Hepatocyte (in vitro differentiated cells): Measurements from ENCODE around the gene COA1. TPM values are rescaled to one million over a fixed set of nuclear protein-coding genes. Genes with fewer than 3 reads are reported as not detected.
"Not testable (repeated sequence)": the region's sequence is repeated elsewhere in the genome, so short reads cannot be mapped to it uniquely, and the experiment has no call there.

Experiments
- DNase-seq: peaks from one replicate; pipeline ENCODE4 v3.0.0-alpha.2; 2016; ENCODE audit warnings: low spot score
- H2AFZ ChIP-seq: fragments of 200-600 bp; sonication (generic); 2 replicates; pipeline ENCODE4 v1.6.0; 2016; ENCODE audit warnings: antibody characterized with exemption, mild to moderate bottlenecking
- H3K27ac ChIP-seq: fragments of 200-600 bp; sonication (generic); 2 replicates; pipeline ENCODE4 v1.5.1; 2016; ENCODE audit warnings: mild to moderate bottlenecking
- H3K27me3 ChIP-seq: fragments of 200-600 bp; sonication (generic); 2 replicates; pipeline ENCODE4 v1.6.1; 2016
- H3K36me3 ChIP-seq: fragments of 200-600 bp; sonication (generic); replicated peaks from 2 replicates; pipeline ENCODE4 v1.5.1; 2016; ENCODE audit warnings: low read depth; ENCODE audit not compliant: insufficient read depth
- H3K4me1 ChIP-seq: fragments of 200-600 bp; sonication (generic); 2 replicates; pipeline ENCODE4 v1.5.1; 2016; ENCODE audit warnings: mild to moderate bottlenecking, moderate library complexity; ENCODE audit not compliant: insufficient read depth
- H3K4me2 ChIP-seq: fragments of 200-600 bp; sonication (generic); 2 replicates; pipeline ENCODE4 v1.6.0; 2016
- H3K4me3 ChIP-seq: fragments of 200-600 bp; sonication (generic); 2 replicates; pipeline ENCODE4 v1.5.1; 2016; ENCODE audit warnings: mild to moderate bottlenecking
- H3K79me2 ChIP-seq: fragments of 200-600 bp; sonication (generic); 2 replicates; pipeline ENCODE4 v1.6.0; 2017; ENCODE audit warnings: mild to moderate bottlenecking
- H3K9me2 ChIP-seq: fragments of 200-600 bp; sonication (generic); replicated peaks from 2 replicates; pipeline ENCODE4 v1.6.0; 2017; ENCODE audit warnings: mild to moderate bottlenecking; ENCODE audit not compliant: insufficient read depth
- H3K9me3 ChIP-seq: fragments of 200-600 bp; sonication (generic); 2 replicates; pipeline ENCODE4 v1.5.1; 2016; ENCODE audit warnings: low read depth, mild to moderate bottlenecking
- H4K20me1 ChIP-seq: fragments of 200-600 bp; sonication (generic); 2 replicates; pipeline ENCODE4 v1.6.0; 2016; ENCODE audit warnings: mild to moderate bottlenecking; ENCODE audit not compliant: insufficient read depth, poor library complexity, severe bottlenecking
- EZH2 ChIP-seq: fragments of 200-600 bp; sonication (generic); IDR thresholded peaks from 2 replicates; pipeline ENCODE4 v1.6.1; 2016; ENCODE audit warnings: antibody characterized with exemption, mild to moderate bottlenecking, borderline replicate concordance
- EZH2phosphoT487 ChIP-seq: fragments of 200-600 bp; sonication (generic); IDR thresholded peaks from one replicate; pipeline ENCODE4 v1.6.1; 2018; ENCODE audit warnings: antibody characterized with exemption, mild to moderate bottlenecking, low read depth, moderate library complexity; ENCODE audit not compliant: unreplicated experiment, severe bottlenecking
- WGBS: methylation state at CpG from one replicate; pipeline ENCODE4 v1.1.6; 2016; ENCODE audit warnings: low lambda C conversion rate; ENCODE audit errors: missing lambda C conversion rate; 5-methylcytosine and 5-hydroxymethylcytosine counted together
- polyA plus RNA-seq: library from polyadenylated mRNA; unstranded; fragments of >200 nt; fragmentation: Nextera tagmentation; extraction: Ambion mirVana; gene quantifications from 2 replicates; pipeline ENCODE4 v1.2.1, GENCODE V29; 2016
- total RNA-seq: library from RNA; depleted of rRNA; stranded (reverse); fragments of >200 nt; gene quantifications from 2 replicates; pipeline ENCODE4 v1.2.3, GENCODE V29; 2014
- TF ChIP-seq, protein P1 (sequence below): fragments of 200-600 bp; sonication (generic); IDR thresholded peaks from 2 replicates; pipeline ENCODE4 v1.5.1; 2016; ENCODE audit warnings: antibody characterized with exemption, mild to moderate bottlenecking; ENCODE audit not compliant: poor library complexity

The COA1 gene, protein sequence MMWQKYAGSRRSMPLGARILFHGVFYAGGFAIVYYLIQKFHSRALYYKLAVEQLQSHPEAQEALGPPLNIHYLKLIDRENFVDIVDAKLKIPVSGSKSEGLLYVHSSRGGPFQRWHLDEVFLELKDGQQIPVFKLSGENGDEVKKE
- 55.2 and 60.5 TPM in 2 replicates for total RNA-seq
- 50.5 and 52.1 TPM in 2 replicates for polyA plus RNA-seq

DNA sequence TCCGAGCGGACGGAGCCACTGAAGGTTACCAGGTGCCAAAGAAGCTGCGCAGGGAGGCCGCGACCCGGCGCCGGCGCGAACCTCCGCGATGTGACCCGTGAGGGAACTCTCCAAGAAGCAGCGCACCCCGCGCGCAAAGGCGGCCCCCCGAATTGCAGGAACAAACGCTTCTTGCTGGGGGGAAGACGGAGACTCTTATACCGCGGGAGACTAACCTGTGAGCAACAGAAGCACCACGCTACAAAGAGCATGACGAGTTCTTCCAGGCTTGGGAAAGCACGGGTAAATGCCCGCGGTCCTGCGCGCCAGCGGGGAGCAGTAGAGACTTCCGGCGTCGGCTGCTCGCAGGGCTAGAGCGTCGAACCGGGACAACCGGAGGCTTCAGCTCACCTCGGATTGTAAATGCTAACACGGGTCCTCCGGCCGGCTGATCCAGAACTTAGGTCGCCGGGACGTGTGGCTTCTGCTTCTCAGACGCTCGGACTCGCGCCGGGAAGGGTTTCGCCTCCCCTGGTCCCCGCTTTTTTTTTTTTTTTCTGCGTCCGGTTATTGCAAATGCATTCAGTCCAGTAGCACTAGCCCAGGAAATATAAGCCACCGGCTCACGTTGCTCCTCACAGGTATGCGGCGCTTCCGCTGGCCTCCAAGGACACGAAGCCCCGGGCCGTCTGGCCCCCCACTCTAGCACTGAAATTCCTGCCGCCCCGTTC, at the start of gene COA1:
COA1 (minus strand) TSS at position 310 of the 710 bp plus-strand sequence. CDS start 80,909 bp downstream, outside the sequence.
- WGBS, result 1% methylated on average over 63 of the region's 66 CpGs
- peak within 1 kb of the TSS; percentile 78 for H3K4me2 ChIP-seq
- DNase-seq, result peak; percentile 93
- peak within 1 kb of the TSS; percentile 92 for H2AFZ ChIP-seq
- H3K4me3 ChIP-seq, result peak within 1 kb of the TSS; percentile 80
- H3K27me3 ChIP-seq, result no peaks in the 10 kb centered on the region
- H3K36me3 ChIP-seq, result no peaks in the 10 kb centered on the region
- TF ChIP-seq, protein P1, sequence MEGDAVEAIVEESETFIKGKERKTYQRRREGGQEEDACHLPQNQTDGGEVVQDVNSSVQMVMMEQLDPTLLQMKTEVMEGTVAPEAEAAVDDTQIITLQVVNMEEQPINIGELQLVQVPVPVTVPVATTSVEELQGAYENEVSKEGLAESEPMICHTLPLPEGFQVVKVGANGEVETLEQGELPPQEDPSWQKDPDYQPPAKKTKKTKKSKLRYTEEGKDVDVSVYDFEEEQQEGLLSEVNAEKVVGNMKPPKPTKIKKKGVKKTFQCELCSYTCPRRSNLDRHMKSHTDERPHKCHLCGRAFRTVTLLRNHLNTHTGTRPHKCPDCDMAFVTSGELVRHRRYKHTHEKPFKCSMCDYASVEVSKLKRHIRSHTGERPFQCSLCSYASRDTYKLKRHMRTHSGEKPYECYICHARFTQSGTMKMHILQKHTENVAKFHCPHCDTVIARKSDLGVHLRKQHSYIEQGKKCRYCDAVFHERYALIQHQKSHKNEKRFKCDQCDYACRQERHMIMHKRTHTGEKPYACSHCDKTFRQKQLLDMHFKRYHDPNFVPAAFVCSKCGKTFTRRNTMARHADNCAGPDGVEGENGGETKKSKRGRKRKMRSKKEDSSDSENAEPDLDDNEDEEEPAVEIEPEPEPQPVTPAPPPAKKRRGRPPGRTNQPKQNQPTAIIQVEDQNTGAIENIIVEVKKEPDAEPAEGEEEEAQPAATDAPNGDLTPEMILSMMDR, result peak; percentile 7
- TF ChIP-seq EZH2 (no peak), EZH2phosphoT487 (no peak)
- H3K79me2 ChIP-seq, result peaks cover 52% of the 10 kb centered on the region
- peaks cover 18% of the 10 kb centered on the region for H3K4me1 ChIP-seq
- no peaks in the 10 kb centered on the region for H3K9me2 ChIP-seq
- no peaks in the 10 kb centered on the region for H3K9me3 ChIP-seq
- H3K27ac ChIP-seq, result peak within 1 kb of the TSS; percentile 88
- H4K20me1 ChIP-seq, result no peaks in the 10 kb centered on the region

DNA sequence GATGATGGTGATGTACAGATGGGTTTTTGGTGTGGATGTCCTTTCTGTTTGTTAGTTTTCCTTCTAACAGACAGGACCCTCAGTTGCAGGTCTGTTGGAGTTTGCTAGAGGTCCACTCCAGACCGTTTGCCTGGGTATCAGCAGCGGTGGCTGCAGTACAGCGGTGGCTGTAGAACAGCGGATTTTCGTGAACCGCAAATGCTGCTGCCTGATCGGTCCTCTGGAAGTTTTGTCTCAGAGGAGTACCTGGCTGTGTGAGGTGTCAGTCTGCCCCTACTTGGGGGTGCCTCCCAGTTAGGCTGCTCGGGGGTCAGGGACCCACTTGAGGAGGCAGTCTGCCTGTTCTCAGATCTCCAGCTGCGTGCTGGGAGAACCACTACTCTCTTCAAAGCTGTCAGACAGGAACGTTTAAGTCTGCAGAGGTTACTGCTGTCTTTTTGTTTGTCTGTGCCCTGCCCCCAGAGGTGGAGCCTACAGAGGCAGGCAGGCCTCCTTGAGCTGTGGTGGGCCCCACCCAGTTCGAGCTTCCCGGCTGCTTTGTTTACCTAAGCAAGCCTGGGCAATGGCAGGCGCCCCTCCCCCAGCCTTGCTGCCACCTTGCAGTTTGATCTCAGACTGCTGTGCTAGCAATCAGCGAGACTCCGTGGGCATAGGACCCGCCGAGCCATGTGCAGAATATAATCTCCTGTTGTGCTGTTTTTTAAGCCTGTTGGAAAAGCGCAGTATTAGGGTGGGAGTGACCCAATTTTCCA, 49.1 kb upstream of the COA1 start:
- not testable (repeated sequence) for H3K79me2 ChIP-seq, H3K27me3 ChIP-seq, H3K9me3 ChIP-seq, H3K4me1 ChIP-seq, H3K9me2 ChIP-seq, H4K20me1 ChIP-seq, H3K4me2 ChIP-seq, H3K36me3 ChIP-seq, H3K4me3 ChIP-seq, DNase-seq, H3K27ac ChIP-seq, H2AFZ ChIP-seq
- WGBS, result 85% methylated on average over 16 of the region's 18 CpGs

DNA sequence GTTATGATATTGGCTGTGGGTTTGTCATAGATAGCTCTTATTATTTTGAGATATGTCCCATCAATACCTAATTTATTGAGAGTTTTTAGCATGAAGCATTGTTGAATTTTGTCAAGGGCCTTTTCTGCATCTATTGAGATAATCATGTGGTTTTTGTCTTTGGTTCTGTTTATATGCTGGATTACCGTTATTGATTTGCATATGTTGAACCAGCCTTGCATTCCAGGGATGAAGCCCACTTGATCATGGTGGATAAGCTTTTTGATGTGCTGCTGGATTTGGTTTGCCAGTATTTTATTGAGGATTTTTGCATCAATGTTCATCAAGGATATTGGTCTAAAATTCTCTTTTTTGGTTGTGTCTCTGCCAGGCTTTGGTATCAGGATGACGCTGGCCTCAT, 45.9 kb upstream of the COA1 start:
- H2AFZ ChIP-seq, H3K4me3 ChIP-seq, DNase-seq, H3K27ac ChIP-seq, H3K79me2 ChIP-seq, H3K27me3 ChIP-seq, H3K9me2 ChIP-seq, H3K4me2 ChIP-seq, H3K9me3 ChIP-seq, H3K4me1 ChIP-seq, H4K20me1 ChIP-seq, H3K36me3 ChIP-seq: not testable (repeated sequence)
- WGBS, result 100% methylated on average over 2 of the region's 2 CpGs

DNA sequence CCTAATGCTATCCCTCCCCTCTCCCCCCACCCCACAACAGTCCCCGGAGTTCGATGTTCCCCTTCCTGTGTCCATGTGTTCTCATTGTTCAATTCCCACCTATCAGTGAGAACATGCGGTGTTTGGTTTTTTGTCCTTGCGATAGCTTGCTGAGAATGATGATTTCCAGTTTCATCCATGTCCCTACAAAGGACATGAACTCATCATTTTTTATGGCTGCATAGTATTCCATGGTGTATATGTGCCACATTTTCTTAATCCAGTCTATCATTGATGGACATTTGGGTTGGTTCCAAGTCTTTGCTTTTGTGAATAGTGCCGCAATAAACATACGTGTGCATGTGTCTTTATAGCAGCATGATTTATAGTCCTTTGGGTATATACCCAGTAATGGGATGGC, 43.9 kb upstream of the COA1 start:
- WGBS, result 85% methylated on average over 6 of the region's 6 CpGs
- H3K27ac ChIP-seq, H3K4me3 ChIP-seq, H3K9me2 ChIP-seq, H3K36me3 ChIP-seq, H3K79me2 ChIP-seq, H3K4me2 ChIP-seq, DNase-seq, H4K20me1 ChIP-seq, H3K4me1 ChIP-seq, H3K27me3 ChIP-seq, H3K9me3 ChIP-seq, H2AFZ ChIP-seq: not testable (repeated sequence)

DNA sequence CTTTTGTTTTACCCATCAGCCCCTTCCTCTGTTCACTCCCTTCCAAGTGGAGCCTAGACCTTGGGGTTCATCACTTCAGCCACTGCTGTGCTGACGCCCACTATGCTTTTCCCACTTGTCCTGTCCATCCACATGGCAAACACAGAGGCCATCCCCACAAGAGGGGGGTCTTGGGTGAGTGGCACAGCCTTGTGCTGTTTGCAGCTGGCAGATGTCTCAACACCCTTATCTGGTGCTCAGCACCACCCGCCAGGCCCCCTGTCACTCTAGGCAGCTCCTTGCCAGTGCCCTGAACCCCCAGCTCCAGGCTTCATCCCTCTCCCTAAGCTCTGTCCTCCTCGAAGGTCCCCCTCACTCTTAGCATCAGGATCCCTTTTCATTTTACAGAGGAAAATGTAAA, 42.2 kb upstream of the COA1 start:
- H2AFZ ChIP-seq, result no peak overlapping the region
- no peaks in the 10 kb centered on the region for H3K36me3 ChIP-seq
- H3K27ac ChIP-seq, result no peak overlapping the region
- no peak for DNase-seq
- no peaks in the 10 kb centered on the region for H4K20me1 ChIP-seq
- TF ChIP-seq EZH2, result no peak
- TF ChIP-seq EZH2phosphoT487, result no peak
- TF ChIP-seq, protein P1, result no peak
- no peaks in the 10 kb centered on the region for H3K9me2 ChIP-seq
- WGBS, result 76% methylated on average over 3 of the region's 3 CpGs
- no peaks in the 10 kb centered on the region for H3K4me1 ChIP-seq
- H3K27me3 ChIP-seq, result no peaks in the 10 kb centered on the region
- no peaks in the 10 kb centered on the region for H3K9me3 ChIP-seq
- H3K4me2 ChIP-seq, result no peak overlapping the region
- no peaks in the 10 kb centered on the region for H3K79me2 ChIP-seq
- no peak overlapping the region for H3K4me3 ChIP-seq
